ENCODE measurements around the gene ARHGEF28.

DNA sequence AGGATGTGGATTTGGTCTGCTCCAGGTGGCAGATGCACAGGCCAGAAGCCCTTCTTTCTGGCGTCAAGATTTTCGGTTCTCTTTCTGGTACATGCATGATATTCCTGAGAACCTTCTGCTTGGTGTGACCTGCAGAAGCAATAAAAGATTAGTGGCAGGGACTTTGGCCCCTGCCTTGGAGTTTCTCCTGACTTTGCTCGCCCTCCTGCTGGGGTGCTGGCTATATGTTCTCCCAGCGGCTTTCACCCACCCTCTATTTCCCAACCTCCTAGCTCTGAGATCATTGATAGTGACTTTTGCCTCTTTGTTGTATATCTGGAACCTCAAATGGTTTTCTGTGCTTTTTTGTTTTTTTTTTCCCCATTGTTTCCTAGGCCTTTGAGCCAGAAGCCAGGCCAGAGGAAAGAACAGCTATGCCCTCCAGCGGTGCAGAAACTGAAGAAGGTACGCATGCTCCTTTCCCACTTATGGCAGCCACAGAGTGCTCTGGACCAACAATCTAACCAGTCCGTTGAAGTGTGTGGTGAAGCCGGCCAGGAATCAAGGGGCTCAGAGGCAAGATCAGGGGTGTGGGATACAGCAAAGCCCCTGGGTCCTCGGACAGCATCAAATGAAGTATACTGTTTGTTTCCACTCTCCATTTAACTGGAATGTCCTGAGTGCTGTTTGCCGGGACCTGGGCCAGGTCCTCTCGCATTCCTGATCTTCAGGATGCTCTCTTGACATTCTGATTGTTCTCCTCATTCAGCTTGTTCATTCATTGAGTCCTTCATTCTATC is 154.5 kb downstream of the ARHGEF28 start:
- TF ChIP-seq, protein P1, sequence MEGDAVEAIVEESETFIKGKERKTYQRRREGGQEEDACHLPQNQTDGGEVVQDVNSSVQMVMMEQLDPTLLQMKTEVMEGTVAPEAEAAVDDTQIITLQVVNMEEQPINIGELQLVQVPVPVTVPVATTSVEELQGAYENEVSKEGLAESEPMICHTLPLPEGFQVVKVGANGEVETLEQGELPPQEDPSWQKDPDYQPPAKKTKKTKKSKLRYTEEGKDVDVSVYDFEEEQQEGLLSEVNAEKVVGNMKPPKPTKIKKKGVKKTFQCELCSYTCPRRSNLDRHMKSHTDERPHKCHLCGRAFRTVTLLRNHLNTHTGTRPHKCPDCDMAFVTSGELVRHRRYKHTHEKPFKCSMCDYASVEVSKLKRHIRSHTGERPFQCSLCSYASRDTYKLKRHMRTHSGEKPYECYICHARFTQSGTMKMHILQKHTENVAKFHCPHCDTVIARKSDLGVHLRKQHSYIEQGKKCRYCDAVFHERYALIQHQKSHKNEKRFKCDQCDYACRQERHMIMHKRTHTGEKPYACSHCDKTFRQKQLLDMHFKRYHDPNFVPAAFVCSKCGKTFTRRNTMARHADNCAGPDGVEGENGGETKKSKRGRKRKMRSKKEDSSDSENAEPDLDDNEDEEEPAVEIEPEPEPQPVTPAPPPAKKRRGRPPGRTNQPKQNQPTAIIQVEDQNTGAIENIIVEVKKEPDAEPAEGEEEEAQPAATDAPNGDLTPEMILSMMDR (IDR thresholded peaks at IDR 0.05; ENCODE audit: low read length): no peak
- TF ChIP-seq EZH2phosphoT487 (IDR thresholded peaks at IDR 0.05; ENCODE audit: low read length): no peak
